Measurements from ENCODE around the gene H2BK1. TPM values are rescaled to one million over a fixed set of nuclear protein-coding genes. Genes with fewer than 3 reads are reported as not detected.

Gene H2BK1
- total and polyA plus RNA-seq, 2 experiments from 2014 or later, result not detected

- Histone ChIP-seq H2AFZ (no peak overlapping the region), H4K20me1 (ENCODE audit: insufficient read depth, poor library complexity, severe bottlenecking) (no peaks in the 10 kb centered on the region), H3K4me3 (no peak overlapping the region), H3K4me2 (no peak overlapping the region), H3K27ac (no peak overlapping the region), H3K27me3 (peaks cover under 1% of the 10 kb centered on the region), H3K4me1 (ENCODE audit: insufficient read depth) (peaks cover 23% of the 10 kb centered on the region), H3K79me2 (peaks cover 7% of the 10 kb centered on the region), H3K9me2 (replicated peaks; ENCODE audit: insufficient read depth) (no peaks in the 10 kb centered on the region), H3K9me3 (ENCODE audit: low read depth) (no peaks in the 10 kb centered on the region), H3K36me3 (replicated peaks; ENCODE audit: insufficient read depth, low read depth) (no peaks in the 10 kb centered on the region)
- DNase-seq (ENCODE audit: low spot score), result no peak
- no peak for TF ChIP-seq EZH2 (IDR thresholded peaks at IDR 0.05; ENCODE audit: borderline replicate concordance)
- 84% methylated on average over 7 of the region's 7 CpGs for WGBS (ENCODE audit: low lambda C conversion rate, missing lambda C conversion rate)
Measured at GRCh38 chr7:151255390-151255789, 45.1 kb upstream of the H2BK1 start.

GRCh38 chr7:151254851-151255250 is 44.6 kb upstream of the H2BK1 start:
- 94% methylated on average over 10 of the region's 11 CpGs for WGBS (ENCODE audit: low lambda C conversion rate, missing lambda C conversion rate)
- Histone ChIP-seq H3K9me2 (replicated peaks; ENCODE audit: insufficient read depth) (no peaks in the 10 kb centered on the region), H3K27ac (no peak overlapping the region), H3K27me3 (no peaks in the 10 kb centered on the region), H3K36me3 (replicated peaks; ENCODE audit: insufficient read depth, low read depth) (no peaks in the 10 kb centered on the region), H3K9me3 (ENCODE audit: low read depth) (no peaks in the 10 kb centered on the region), H4K20me1 (ENCODE audit: insufficient read depth, poor library complexity, severe bottlenecking) (no peaks in the 10 kb centered on the region), H3K4me3 (no peak overlapping the region), H3K4me1 (ENCODE audit: insufficient read depth) (peaks cover 28% of the 10 kb centered on the region), H2AFZ (no peak overlapping the region), H3K4me2 (no peak overlapping the region), H3K79me2 (peaks cover 10% of the 10 kb centered on the region)
- no peak for TF ChIP-seq EZH2 (IDR thresholded peaks at IDR 0.05; ENCODE audit: borderline replicate concordance)
- no peak for TF ChIP-seq EZH2phosphoT487 (IDR thresholded peaks at IDR 0.05; ENCODE audit: low read depth, severe bottlenecking, unreplicated experiment)
- no peak for DNase-seq (ENCODE audit: low spot score)

GRCh38 chr7:151254316-151254715 is 44.0 kb upstream of the H2BK1 start:
- 87% methylated on average over 7 of the region's 7 CpGs for WGBS (ENCODE audit: low lambda C conversion rate, missing lambda C conversion rate)
- Histone ChIP-seq H3K36me3 (replicated peaks; ENCODE audit: insufficient read depth, low read depth) (no peaks in the 10 kb centered on the region), H3K4me1 (ENCODE audit: insufficient read depth) (peaks cover 34% of the 10 kb centered on the region), H3K4me3 (no peak overlapping the region), H3K79me2 (peaks cover 10% of the 10 kb centered on the region), H4K20me1 (ENCODE audit: insufficient read depth, poor library complexity, severe bottlenecking) (no peaks in the 10 kb centered on the region), H3K9me3 (ENCODE audit: low read depth) (no peaks in the 10 kb centered on the region), H3K4me2 (no peak overlapping the region), H3K9me2 (replicated peaks; ENCODE audit: insufficient read depth) (no peaks in the 10 kb centered on the region), H3K27ac (no peak overlapping the region), H3K27me3 (no peaks in the 10 kb centered on the region), H2AFZ (no peak overlapping the region)
- no peak for DNase-seq (ENCODE audit: low spot score)
- TF ChIP-seq EZH2 (IDR thresholded peaks at IDR 0.05; ENCODE audit: borderline replicate concordance) (no peak), CTCF (IDR thresholded peaks at IDR 0.05; ENCODE audit: poor library complexity) (no peak), EZH2phosphoT487 (IDR thresholded peaks at IDR 0.05; ENCODE audit: low read depth, severe bottlenecking, unreplicated experiment) (no peak)

GRCh38 chr7:151252961-151253711 is 42.8 kb upstream of the H2BK1 start:
- peaks cover 39% of the 10 kb centered on the region for H3K4me1 ChIP-seq (ENCODE audit: insufficient read depth)
- H3K27ac ChIP-seq, result peak overlapping the region; percentile 99
- peaks cover 10% of the 10 kb centered on the region for H3K79me2 ChIP-seq
- 47% methylated on average over 17 of the region's 17 CpGs for WGBS (ENCODE audit: low lambda C conversion rate, missing lambda C conversion rate)
- peak overlapping the region; percentile 64 for H3K4me3 ChIP-seq
- no peaks in the 10 kb centered on the region for H3K9me2 ChIP-seq (replicated peaks; ENCODE audit: insufficient read depth)
- H3K27me3 ChIP-seq, result no peaks in the 10 kb centered on the region
- peak overlapping the region; percentile 88 for H2AFZ ChIP-seq
- H4K20me1 ChIP-seq (ENCODE audit: insufficient read depth, poor library complexity, severe bottlenecking), result no peaks in the 10 kb centered on the region
- DNase-seq (ENCODE audit: low spot score), result no peak
- H3K4me2 ChIP-seq, result peak overlapping the region; percentile 93
- no peaks in the 10 kb centered on the region for H3K9me3 ChIP-seq (ENCODE audit: low read depth)
- H3K36me3 ChIP-seq (replicated peaks; ENCODE audit: insufficient read depth, low read depth), result no peaks in the 10 kb centered on the region
- no peak for TF ChIP-seq EZH2phosphoT487 (IDR thresholded peaks at IDR 0.05; ENCODE audit: low read depth, severe bottlenecking, unreplicated experiment)
- TF ChIP-seq EZH2 (IDR thresholded peaks at IDR 0.05; ENCODE audit: borderline replicate concordance), result no peak
- TF ChIP-seq CTCF (IDR thresholded peaks at IDR 0.05; ENCODE audit: poor library complexity), result no peak

Measured in hepatocyte (in vitro differentiated cells).